Type B pancreatic cell (in vitro differentiated cells): Measurements from ENCODE around the gene ANO10. TPM values are rescaled to one million over a fixed set of nuclear protein-coding genes. Genes with fewer than 3 reads are reported as not detected.

Source experiments
- DNase-seq: peaks from one replicate; pipeline ENCODE4 v3.0.0; 2021; ENCODE audit warnings: mixed read lengths; ENCODE audit not compliant: unreplicated experiment; ENCODE audit errors: extremely low spot score
- H3K27ac Mint-ChIP-seq: 2 replicates; pipeline ENCODE4 v1.8.0; 2021; ENCODE audit warnings: mild to moderate bottlenecking, mixed read lengths
- H3K27me3 Mint-ChIP-seq: 2 replicates; pipeline ENCODE4 v1.8.0; 2021; ENCODE audit warnings: mixed read lengths
- H3K36me3 Mint-ChIP-seq: 2 replicates; pipeline ENCODE4 v1.8.0; 2021; ENCODE audit warnings: mixed read lengths
- H3K4me1 Mint-ChIP-seq: one replicate; pipeline ENCODE4 v1.8.0; 2021; ENCODE audit warnings: mixed read lengths; ENCODE audit not compliant: unreplicated experiment
- H3K4me3 Mint-ChIP-seq: 2 replicates; pipeline ENCODE4 v1.8.0; 2021; ENCODE audit warnings: mild to moderate bottlenecking, mixed read lengths
- H3K9me3 Mint-ChIP-seq: 2 replicates; pipeline ENCODE4 v1.8.0; 2021; ENCODE audit warnings: mixed read lengths
- total RNA-seq: library from RNA; stranded (reverse); gene quantifications from 2 replicates; pipeline ENCODE4 v1.2.1, GENCODE V29; 2021; ENCODE audit warnings: low replicate concordance
- TF ChIP-seq, protein P1 (sequence below): fragments of 200-600 bp; sonication (generic); conservative IDR thresholded peaks from 2 replicates; pipeline ENCODE4 v1.5.0; 2021; ENCODE audit warnings: antibody characterized with exemption, mild to moderate bottlenecking

The ANO10 gene
- total RNA-seq, 1 donor from 2014 or later, result 32.5 TPM

DNA sequence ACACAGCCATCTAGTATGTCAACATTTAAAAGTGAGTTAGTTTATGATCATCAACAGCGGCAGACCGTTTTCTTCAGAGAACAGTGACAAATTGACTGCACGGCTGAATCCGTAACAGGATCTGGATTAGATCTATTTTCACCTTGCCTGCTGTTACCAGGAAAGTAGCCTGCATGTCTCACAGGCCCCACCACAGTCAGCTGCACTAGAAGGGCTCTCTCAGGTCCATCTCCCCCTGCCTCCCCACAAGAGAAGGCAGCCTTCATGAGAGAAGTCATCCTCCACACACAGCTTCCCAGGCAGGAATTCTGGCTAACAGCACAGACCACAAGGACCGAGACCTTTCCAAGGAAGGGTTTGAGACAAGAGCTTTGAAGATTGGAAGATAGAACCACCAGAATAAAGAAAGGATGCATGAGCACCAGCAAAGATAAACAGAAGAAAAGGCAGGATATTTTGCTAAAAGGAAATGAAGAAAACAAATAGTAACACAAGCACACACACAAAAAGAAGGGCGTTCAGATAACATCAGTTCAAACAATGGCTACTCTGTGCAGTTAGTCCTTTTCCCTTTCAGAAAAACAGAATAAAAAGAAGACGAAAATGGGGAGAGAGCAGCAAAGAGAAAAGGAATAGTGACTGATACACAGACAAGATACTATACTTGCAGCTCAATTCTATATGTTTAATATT is 208.0 kb downstream of the ANO10 start:
- Mint-ChIP-seq H3K4me3 (no peak overlapping the region), H3K9me3 (no peaks in the 10 kb centered on the region), H3K36me3 (peaks cover under 1% of the 10 kb centered on the region), H3K27me3 (no peaks in the 10 kb centered on the region), H3K27ac (no peak overlapping the region), H3K4me1 (peaks cover 12% of the 10 kb centered on the region)
- TF ChIP-seq, protein P1, sequence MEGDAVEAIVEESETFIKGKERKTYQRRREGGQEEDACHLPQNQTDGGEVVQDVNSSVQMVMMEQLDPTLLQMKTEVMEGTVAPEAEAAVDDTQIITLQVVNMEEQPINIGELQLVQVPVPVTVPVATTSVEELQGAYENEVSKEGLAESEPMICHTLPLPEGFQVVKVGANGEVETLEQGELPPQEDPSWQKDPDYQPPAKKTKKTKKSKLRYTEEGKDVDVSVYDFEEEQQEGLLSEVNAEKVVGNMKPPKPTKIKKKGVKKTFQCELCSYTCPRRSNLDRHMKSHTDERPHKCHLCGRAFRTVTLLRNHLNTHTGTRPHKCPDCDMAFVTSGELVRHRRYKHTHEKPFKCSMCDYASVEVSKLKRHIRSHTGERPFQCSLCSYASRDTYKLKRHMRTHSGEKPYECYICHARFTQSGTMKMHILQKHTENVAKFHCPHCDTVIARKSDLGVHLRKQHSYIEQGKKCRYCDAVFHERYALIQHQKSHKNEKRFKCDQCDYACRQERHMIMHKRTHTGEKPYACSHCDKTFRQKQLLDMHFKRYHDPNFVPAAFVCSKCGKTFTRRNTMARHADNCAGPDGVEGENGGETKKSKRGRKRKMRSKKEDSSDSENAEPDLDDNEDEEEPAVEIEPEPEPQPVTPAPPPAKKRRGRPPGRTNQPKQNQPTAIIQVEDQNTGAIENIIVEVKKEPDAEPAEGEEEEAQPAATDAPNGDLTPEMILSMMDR, result peak; percentile 24
- no peak for DNase-seq

DNA sequence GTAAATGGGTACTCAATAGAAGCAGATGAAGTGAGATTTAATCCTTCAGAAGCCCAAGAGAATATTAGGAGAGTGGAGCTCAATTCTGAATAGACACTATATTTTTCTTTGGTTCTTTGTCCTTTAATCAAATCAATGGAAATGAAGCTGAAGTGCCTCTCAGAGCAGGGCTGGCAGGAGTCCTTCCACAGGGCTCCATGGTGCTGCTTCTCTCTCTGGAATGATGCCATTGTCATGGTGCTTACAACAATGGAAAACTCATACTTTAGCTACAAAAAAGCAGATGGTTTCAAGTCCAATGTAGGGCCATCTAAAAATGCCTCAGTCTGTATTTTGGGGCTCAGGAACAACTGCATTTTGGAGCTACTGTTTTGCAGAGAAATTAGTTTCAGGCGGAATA is 210.4 kb downstream of the ANO10 start:
- Mint-ChIP-seq H3K4me1 (peaks cover 16% of the 10 kb centered on the region), H3K9me3 (no peaks in the 10 kb centered on the region), H3K27ac (no peak overlapping the region), H3K36me3 (no peaks in the 10 kb centered on the region), H3K4me3 (no peak overlapping the region), H3K27me3 (no peaks in the 10 kb centered on the region)
- TF ChIP-seq, protein P1, result no peak
- DNase-seq, result no peak

DNA sequence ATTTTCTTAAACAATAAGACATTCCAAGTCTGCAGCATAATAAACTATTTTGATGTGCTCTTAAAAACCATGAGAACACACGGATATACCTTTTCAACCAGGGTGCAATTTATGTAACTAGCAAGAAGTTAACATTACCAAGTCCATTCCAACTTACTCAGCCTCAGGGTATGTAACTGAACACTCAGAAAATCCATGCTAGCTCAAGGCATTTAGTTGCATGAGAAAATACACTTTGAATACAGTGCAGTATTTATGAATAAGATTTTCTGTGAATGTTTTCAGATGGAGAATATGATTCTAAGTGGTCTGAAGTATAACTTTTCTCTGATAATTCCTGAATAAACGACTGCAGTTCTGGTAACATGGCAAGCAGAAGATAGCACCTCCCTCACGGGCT is 211.2 kb downstream of the ANO10 start:
- no peak overlapping the region for H3K27ac Mint-ChIP-seq
- H3K9me3 Mint-ChIP-seq, result no peaks in the 10 kb centered on the region
- no peaks in the 10 kb centered on the region for H3K36me3 Mint-ChIP-seq
- no peaks in the 10 kb centered on the region for H3K27me3 Mint-ChIP-seq
- DNase-seq, result no peak
- no peak overlapping the region for H3K4me3 Mint-ChIP-seq
- peaks cover 16% of the 10 kb centered on the region for H3K4me1 Mint-ChIP-seq
- TF ChIP-seq, protein P1, result no peak

DNA sequence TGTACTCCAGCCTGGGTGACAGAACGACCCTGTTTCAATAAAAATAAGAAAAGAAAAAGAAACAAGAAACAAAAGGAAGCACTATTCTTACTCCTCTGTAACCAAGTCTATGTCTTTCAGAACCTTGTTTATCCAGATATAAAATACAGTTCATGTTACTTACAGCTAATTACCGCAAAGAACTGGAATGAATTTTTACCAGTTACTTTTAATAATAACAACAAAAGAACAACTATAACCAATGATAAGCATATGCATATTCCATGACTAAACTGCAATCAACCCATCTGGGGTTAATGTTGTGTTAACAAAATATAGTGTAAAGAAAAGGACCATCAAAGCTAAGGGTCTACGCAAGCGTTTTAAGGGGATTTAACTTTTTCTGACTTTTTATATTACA is 212.3 kb downstream of the ANO10 start:
- no peak for DNase-seq
- H3K27me3 Mint-ChIP-seq, result no peaks in the 10 kb centered on the region
- TF ChIP-seq, protein P1, result no peak
- peaks cover 16% of the 10 kb centered on the region for H3K4me1 Mint-ChIP-seq
- H3K36me3 Mint-ChIP-seq, result no peaks in the 10 kb centered on the region
- H3K9me3 Mint-ChIP-seq, result no peaks in the 10 kb centered on the region
- no peak overlapping the region for H3K27ac Mint-ChIP-seq
- H3K4me3 Mint-ChIP-seq, result no peak overlapping the region

DNA sequence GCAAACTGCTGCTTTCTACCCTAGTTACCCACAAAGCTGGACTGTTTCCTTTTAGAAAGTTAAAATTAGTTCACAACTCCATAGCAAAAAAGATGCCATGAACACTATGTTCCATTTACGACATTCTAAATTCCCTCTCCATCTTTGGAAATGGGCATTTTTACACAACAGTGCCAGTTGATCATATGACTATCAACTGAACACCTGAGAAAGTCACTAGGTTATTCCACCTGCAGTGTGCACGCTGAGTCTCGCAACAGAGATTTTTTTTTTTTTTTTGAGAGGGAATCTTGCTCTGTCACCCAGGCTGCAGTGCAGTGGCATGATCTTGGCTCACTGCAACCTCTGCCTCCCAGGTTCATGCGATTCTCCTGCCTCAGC is 215.2 kb downstream of the ANO10 start:
- no peaks in the 10 kb centered on the region for H3K27me3 Mint-ChIP-seq
- H3K9me3 Mint-ChIP-seq, result no peaks in the 10 kb centered on the region
- TF ChIP-seq, protein P1, result no peak
- H3K27ac Mint-ChIP-seq, result no peak overlapping the region
- H3K36me3 Mint-ChIP-seq, result no peaks in the 10 kb centered on the region
- DNase-seq, result no peak
- peaks cover 5% of the 10 kb centered on the region for H3K4me1 Mint-ChIP-seq
- H3K4me3 Mint-ChIP-seq, result no peak overlapping the region
